RWPE1 (cell line): ENCODE results near the gene PRKCD.

Experiments
- CTCF ChIA-PET: fragments of 350-600 bp; sonication (Branson Sonifier 250); formaldehyde crosslinking; extraction: SDS; loops from one replicate; lab custom pipeline; 2021; lab: Yijun Ruan, JAX
- POLR2A ChIA-PET: fragments of 400-600 bp; formaldehyde crosslinking; extraction: SDS; loops from one replicate; lab custom pipeline; 2020; ENCODE audit warnings: antibody characterized with exemption; ENCODE audit not compliant: low non-redundant PET; lab: Yijun Ruan, JAX
- DNase-seq: peaks from one replicate; pipeline ENCODE4 v3.0.0; 2012; ENCODE audit warnings: low spot score
- H3K27ac ChIP-seq: fragments of 450-650 bp; 2 replicates; pipeline ENCODE4 v1.5.1; 2017
- TF ChIP-seq, protein P1 (sequence below): fragments of 450-650 bp; conservative IDR thresholded peaks from 2 replicates; pipeline ENCODE4 v1.5.1; 2017; ENCODE audit warnings: low read depth, mild to moderate bottlenecking

Gene PRKCD

DNA sequence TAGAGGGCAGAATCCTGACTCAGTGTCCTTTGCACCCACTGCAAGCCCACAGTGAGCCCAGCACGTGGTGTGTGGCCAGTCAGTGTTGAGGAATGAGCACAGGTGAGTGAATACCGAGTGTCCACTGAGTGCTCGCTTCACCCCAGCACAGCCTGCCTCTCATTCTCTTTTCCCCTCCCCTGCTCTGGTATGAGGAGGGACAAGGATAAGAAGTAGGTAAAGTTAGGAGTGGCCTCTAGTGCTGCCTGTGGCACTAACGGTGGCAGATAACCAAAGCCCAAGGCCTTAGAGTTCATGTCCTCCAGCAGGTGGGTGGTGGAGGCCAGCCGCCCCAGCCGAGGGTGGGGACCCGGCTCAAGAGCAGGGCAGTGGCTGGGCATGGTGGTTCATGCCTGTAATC, 38.0 kb downstream of the PRKCD start:
- TF ChIP-seq, protein P1, sequence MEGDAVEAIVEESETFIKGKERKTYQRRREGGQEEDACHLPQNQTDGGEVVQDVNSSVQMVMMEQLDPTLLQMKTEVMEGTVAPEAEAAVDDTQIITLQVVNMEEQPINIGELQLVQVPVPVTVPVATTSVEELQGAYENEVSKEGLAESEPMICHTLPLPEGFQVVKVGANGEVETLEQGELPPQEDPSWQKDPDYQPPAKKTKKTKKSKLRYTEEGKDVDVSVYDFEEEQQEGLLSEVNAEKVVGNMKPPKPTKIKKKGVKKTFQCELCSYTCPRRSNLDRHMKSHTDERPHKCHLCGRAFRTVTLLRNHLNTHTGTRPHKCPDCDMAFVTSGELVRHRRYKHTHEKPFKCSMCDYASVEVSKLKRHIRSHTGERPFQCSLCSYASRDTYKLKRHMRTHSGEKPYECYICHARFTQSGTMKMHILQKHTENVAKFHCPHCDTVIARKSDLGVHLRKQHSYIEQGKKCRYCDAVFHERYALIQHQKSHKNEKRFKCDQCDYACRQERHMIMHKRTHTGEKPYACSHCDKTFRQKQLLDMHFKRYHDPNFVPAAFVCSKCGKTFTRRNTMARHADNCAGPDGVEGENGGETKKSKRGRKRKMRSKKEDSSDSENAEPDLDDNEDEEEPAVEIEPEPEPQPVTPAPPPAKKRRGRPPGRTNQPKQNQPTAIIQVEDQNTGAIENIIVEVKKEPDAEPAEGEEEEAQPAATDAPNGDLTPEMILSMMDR, result no peak
- H3K27ac ChIP-seq, result no peak overlapping the region
- CTCF ChIA-PET, result no interaction called here
- POLR2A ChIA-PET, result no interaction called here
- DNase-seq, result no peak

GRCh38 chr3:53199834-53200233, 38.8 kb downstream of the PRKCD start:
- TF ChIP-seq, protein P1, result no peak; the same call in 1 of the 2 replicates
- no peak for DNase-seq
- no peak overlapping the region for H3K27ac ChIP-seq
- ChIA-PET CTCF (no interaction called here), POLR2A (no interaction called here)

DNA sequence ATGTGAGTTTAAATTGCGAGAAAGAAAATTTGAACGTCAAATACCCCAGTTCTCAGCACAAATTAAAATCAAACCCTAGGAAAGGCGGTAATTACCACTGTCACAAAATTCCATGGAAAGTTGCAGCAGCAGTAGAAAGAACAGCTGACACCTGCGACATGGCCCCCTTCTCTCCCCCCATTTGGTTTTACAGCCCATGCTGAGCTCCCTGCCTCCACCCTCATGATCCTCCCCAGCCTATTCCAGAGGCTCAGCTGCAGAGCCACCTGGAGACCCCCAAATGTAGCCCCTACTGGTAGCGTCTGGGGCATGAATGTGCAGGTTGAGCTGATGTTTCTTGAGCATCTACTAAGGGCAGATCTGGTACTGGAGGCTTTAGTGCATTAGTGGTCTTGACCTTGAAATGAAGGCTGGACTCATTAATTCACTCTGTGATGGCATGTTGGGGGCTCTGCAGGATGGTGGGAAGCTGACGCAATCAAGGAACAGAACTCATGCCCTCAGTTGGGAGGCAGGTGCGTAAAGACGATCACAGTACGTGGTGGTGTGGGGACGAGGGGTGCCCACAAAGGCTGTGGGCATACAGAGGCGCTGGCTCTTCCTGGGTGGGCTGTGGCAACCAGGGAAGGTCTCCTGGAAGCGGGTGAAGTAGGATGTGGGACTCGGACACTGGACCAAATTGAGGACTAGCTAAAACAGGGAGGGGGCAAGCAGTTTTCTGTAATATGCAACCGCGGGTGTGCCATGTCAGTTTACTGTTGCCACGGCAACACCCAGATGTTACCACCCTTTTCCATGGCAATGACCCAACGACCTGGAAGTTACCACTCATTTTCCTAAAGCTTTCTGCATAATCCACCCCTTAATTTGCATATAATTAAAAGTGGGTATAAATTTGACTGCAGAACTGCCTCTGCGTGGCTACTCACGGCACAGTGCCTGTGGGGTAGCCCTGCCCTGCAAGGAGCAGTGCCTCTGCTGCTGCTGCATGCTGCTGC, 39.8 kb downstream of the PRKCD start:
- CTCF ChIA-PET, result no interaction called here
- no peak for DNase-seq
- H3K27ac ChIP-seq, result no peak overlapping the region
- TF ChIP-seq, protein P1, result no peak
- POLR2A ChIA-PET, result no interaction called here

DNA sequence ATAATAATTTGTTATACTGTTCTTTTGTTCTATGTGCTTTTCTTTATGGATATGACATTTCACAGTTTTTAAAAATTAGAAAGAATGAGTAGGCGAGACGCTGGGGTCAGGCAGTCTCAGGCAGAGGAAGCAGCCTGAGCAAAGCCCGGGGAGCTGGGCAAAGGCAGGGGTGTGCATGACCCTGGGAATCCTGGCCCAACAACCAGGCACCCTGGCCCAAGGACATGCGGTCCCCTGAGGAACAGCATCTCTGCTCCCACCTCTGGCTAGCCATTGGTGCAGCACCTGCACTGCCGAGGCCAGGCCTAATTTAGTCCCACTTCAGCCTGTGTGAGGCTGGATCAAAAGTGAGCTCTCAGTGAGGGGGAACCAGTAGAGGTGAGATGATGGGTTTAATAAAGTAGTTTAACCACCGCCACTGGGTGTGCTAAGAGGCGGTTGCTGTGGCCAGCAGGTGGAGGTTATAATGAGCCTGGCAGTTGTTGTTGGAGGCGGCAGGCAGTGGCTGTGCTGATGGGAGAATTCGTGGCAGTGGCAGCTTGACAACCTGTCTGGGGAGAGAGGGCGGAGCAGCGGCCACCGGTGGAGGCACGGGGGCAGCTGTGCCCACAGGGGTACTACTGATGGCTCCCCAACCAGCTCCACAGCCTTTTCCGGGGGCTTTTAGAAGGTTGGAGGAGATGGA, 41.5 kb downstream of the PRKCD start:
- TF ChIP-seq, protein P1, result no peak
- H3K27ac ChIP-seq, result no peak overlapping the region
- ChIA-PET CTCF (no interaction called here), POLR2A (no interaction called here)
- DNase-seq, result no peak

DNA sequence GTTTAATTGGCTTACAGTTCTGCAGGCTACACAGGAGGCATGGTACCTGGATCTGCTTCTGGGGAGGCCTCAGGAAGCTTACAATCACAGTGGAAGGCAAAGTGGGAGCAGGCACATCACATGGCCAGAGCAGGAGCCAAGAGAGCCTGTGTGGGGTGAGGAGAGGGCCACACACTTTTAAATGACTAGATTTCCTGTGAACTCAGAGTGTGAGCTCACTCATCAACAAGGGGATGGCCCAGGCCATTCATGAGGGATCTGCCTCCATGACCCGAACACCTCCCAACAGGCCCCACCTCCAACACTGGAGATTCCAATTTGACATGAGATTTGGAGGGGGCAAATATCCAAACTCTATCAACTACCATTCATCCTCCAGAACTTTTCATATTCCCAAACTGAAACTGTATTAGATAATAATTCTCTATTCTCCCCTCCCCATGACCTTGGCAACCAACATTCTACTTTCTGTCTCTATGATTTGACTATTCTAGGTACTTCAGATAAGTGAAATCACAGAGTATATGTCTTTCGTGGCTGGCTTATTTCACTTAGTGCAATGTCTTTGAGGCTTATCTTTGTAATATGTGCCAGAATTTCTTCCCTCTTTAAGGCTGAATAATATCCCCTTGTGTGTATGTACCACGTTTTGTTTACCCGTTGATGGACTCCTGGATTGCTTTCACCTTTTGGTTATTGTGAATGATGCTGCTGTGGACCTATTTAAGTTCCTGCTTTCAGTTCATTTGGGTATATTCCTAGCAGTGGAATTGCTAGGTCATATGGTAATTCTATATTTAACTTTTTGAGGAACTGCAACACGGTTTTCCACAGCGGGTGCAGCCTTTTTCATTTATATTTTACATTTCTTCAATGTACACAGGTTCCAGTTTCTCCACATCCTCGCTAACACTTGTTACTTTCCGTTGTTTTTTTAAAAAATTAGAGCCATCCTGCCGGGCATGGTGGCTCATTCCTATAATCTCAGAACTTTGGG, 51.0 kb downstream of the PRKCD start:
- CTCF ChIA-PET, result no interaction called here
- POLR2A ChIA-PET, result no interaction called here
- TF ChIP-seq, protein P1, result no peak
- no peak overlapping the region for H3K27ac ChIP-seq
- no peak for DNase-seq
